ENCODE data around the gene GTF2A1.

DNA sequence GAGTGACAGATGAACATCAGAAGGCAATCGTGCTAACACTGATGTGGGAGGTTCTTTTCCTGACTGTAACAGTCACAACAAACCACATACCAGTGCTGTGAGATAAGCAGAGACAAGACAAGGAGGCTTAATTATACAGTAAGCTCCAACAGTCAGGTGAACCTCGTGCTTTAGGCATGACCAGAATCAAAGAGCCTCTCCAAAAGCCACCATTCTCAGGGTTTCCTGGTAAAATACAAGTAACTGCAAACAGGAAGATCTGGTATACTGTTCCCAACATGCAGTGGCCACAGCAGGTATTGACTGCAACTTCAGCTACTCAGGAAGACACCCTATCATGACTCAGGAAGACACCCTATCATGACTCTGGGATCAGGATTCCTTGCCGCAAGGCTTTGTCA, 47.3 kb upstream of the GTF2A1 start:
- TF ChIP-seq, protein P1, sequence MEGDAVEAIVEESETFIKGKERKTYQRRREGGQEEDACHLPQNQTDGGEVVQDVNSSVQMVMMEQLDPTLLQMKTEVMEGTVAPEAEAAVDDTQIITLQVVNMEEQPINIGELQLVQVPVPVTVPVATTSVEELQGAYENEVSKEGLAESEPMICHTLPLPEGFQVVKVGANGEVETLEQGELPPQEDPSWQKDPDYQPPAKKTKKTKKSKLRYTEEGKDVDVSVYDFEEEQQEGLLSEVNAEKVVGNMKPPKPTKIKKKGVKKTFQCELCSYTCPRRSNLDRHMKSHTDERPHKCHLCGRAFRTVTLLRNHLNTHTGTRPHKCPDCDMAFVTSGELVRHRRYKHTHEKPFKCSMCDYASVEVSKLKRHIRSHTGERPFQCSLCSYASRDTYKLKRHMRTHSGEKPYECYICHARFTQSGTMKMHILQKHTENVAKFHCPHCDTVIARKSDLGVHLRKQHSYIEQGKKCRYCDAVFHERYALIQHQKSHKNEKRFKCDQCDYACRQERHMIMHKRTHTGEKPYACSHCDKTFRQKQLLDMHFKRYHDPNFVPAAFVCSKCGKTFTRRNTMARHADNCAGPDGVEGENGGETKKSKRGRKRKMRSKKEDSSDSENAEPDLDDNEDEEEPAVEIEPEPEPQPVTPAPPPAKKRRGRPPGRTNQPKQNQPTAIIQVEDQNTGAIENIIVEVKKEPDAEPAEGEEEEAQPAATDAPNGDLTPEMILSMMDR (IDR thresholded peaks at IDR 0.05; ENCODE audit: low read length), result no peak
- no peak for TF ChIP-seq EZH2 (IDR thresholded peaks at IDR 0.05; ENCODE audit: borderline replicate concordance, low read length)
